Suppressor macrophage (primary cell): ENCODE measurements around the gene ATOH7.
"Not testable (repeated sequence)": the region's sequence is repeated elsewhere in the genome, so short reads cannot be mapped to it uniquely, and the experiment has no call there.

ENCODE experiments used
- DNase-seq, 4 experiments: peaks; one replicate each; pipeline ENCODE4 v3.0.0-alpha.2; 2020 to 2022

Gene ATOH7

DNA sequence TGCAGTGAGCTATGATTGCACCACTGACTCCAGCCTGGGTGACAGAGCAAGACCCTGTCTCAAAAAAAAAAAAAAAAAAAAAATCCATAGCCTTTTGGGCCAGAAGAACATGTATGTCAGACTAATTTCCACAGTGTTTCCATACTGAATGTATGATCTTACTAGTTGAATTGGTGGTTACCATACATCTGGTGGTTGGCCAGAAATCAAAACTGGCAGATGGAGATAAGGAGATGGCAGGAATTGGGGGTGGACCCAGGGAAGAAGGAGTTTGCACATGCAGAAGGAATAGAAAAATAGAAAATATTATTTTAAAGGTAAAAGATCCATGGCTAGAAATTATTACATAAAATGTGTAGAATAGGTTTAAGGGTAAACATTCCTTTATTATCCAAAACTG is 3.7 kb upstream of the ATOH7 start:
- DNase-seq: no peak

DNA sequence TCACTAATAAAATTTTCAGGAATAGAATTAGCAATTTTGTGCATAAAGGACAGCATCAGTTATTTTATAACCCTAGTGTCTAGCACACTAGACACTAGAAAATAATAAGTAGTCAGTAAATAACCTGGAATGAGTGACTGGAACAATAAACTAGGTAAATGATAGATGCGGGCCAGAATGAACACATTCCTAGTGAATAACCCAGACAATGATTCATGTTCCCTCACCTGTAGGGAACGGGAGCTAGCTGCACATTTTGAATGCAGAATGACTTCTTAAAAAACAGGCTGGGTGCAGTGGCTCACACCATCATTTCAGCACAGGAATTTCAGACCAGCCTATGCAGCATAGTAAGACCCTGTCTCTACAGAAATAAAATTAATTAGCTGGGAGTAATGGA is 3.2 kb upstream of the ATOH7 start:
- DNase-seq: no peak

DNA sequence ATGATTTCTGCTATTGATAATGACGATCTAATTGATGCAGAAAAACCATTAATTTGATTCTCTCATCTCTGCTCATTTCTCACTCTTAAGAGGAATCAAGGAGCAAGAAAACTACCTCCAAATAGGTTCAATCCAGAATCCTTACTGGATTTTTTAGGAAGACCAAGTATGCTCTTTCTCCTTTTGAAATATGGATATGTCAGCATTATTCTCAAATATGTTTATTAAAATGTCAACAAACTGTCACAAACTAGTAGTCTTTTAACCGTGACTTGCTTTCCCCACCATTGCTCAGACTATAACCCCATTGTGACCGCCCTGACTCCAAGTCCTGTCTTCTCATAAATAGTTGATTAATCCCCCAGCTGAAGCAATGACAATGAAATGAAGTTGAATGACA is 1.1 kb upstream of the ATOH7 start:
- DNase-seq: no peak

- DNase-seq: peak; percentile 63 to 84 (median 72)
Measured at GRCh38 chr10:68231106-68231816, 652 bp downstream of the ATOH7 start.

DNA sequence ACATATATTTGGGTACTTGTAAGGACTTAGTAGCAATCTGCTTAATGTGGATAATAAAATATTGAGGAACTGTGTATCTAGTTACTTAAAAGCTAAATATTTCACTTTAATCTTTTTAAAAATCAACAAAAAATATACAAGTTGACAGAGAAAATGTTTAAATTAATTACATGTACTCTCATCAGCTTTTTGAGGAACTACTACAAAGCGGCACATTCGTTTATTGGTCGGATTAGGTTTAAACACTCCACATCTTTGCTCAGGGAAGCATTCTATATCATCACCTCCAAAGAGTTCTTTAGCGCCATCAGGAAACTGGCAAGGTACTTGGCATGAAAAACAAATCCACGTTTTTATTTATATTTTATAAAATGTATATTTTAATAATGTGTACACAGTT is 1.6 kb downstream of the ATOH7 start:
- no peak for DNase-seq

DNA sequence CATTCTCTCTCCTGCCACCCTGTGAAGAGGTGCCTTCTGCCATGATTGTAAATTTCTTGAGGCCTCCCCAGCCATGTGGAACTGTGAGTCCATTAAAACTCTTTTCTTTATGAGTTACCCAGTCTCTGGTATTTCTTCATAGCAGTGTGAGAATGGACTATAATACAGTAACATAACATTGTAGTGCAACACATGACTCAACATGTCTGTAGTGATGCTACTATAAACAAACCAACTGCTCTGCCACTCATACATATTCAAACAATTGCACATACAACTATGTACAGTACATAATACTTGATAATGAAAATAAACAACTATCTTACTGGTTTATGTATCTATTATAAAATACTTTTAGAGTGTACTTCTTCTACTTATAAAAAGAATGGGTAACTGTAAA is 7.1 kb downstream of the ATOH7 start:
- no peak for DNase-seq

- no peak for DNase-seq
Measured at GRCh38 chr10:68223535-68224165, 8.3 kb downstream of the ATOH7 start.

DNA sequence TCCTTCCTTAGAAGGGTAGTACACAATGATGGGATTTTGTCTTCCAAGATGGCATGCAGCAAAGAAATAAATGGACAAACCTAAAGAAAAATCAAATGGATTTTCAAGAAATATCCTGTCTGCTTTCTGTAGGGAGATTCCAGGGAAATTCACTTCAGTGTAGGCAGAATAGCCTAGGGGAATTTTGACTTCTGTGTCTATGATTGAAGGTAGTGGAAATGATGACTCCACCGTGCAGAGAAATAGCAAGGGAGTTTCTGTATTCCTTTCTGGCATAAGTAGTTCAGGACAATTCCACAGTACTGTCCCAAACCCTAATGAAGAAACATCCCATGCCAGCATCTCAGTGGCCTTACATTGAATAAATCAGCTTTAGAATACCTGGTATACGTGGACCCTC is 9.5 kb downstream of the ATOH7 start:
- DNase-seq: no peak

DNA sequence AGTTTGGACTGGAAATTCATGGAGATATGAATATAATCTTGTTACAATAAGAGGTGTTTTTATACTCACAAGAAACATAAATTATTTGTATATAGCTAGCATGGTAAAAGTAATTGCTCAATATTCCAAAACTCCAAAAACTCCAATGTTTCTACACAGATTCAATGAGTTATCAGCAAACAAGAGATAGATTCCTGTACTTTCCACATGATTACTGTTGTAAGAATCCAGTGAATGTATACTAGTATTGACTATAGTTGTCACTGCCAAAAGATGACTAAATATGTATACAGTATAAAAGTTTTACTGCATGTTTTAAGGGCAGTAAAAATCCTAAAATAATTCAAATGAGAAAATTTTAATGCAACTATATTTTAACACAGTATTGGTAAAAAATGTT is 10.7 kb downstream of the ATOH7 start:
- no peak for DNase-seq

DNA sequence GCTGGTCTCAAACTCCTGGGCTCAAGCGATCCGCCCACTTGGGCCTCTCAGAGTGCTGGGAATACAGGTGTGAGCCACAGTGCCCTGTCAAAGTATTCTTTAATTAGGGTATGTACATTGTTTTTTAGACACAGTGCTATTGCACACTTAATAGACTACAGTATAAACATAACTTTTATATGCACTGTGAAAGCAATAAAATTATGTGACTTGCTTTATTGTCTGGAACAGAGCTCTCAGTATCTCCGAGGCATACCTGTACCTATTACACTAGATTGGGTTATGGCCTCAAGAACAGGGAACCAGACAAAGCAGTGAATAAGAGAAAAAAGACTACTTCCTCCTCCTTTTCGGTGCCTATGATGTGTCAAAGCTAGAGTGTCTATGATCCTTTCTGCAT is 13.1 kb downstream of the ATOH7 start:
- no peak for DNase-seq

GRCh38 chr10:68212721-68213352 is 19.1 kb downstream of the ATOH7 start:
- peak in 3 of 4 experiments; percentile 21 to 59 (median 46) for DNase-seq

- DNase-seq: no peak
Measured at GRCh38 chr10:68211669-68212068, 20.2 kb downstream of the ATOH7 start.

- DNase-seq: peak; percentile 62 to 67 (median 66)
Measured at GRCh38 chr10:68208424-68209042, 23.4 kb downstream of the ATOH7 start.

GRCh38 chr10:68202960-68203353 is 29.0 kb downstream of the ATOH7 start:
- peak; percentile 80 to 90 (median 82) for DNase-seq

DNA sequence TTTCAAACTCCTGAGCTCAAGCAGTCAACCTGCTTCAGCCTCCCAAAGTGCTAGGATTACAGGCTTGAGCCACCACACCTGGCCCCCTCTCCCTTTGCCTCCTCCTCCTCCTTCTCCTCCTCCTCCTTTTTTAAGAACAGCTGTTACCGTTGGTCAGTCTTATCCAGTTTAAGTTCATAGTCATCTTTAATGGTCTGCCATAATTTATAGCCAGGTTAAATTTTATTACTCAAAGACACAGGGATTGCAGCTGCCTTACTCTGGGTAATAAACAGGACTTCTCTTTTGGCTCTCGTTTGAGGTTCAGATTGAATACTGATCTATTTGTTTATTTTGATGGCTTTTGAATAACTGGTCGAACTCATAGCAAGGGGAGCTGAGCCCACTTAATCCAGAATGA is 35.2 kb downstream of the ATOH7 start:
- DNase-seq: no peak

DNA sequence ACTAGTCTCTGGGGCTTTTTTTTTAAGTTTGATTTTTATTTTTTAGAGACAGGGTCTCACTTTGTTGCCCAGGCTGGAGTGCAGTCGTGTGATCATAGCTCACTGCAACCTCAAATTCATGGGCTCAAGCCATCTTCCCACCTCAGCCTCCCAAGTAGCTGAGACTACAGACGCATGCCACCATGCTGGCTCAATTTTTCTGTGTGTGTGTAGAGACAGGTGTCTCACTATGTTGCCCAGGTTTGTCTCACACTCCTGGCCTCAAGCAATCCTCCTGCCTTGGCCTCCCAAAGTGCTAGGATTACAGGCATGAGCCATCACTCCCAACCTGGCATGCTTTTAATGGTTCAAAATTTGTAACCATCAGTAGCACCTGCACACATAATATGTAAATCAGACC is 36.1 kb downstream of the ATOH7 start:
- not testable (repeated sequence) for DNase-seq

DNA sequence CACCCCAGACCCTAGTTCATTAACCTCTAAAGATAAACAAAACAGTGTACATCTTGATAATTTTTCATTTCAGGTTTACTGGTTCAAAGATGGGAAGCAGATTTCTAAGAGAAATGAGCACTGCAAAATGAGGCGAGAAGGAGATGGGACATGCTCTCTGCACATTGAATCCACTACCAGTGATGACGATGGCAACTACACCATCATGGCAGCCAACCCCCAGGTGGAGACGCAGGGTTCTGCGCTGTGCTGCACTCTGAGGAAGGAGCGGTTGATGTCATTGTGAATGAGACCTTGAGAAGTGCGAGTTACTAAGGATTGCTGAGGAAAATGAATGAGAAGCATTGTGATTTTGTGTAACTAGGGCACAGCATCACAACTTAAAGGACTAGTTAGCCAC is 37.6 kb downstream of the ATOH7 start:
- DNase-seq: no peak

DNA sequence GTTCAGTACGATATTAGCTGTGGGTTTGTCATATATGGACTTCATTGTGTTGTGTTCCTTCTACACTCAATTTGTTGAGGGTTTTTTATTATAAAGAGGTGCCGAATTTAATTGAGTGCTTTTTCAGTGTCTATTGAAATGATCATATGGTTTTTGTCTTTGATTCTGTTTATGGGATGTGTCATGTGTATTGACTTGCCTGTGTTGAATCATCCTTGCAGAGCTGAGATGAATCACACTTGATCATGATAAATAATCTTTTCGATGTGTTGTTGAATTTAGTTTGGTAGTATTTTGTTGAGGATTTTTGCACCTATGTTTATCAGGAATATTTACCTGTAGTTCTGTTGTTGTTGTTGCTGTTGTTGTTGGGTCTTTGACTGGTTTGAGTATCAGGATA is 39.8 kb downstream of the ATOH7 start:
- DNase-seq: no peak

- no peak for DNase-seq
Measured at GRCh38 chr10:68188835-68189234, 43.1 kb downstream of the ATOH7 start.

GRCh38 chr10:68185085-68185484 is 46.8 kb downstream of the ATOH7 start:
- no peak for DNase-seq

DNA sequence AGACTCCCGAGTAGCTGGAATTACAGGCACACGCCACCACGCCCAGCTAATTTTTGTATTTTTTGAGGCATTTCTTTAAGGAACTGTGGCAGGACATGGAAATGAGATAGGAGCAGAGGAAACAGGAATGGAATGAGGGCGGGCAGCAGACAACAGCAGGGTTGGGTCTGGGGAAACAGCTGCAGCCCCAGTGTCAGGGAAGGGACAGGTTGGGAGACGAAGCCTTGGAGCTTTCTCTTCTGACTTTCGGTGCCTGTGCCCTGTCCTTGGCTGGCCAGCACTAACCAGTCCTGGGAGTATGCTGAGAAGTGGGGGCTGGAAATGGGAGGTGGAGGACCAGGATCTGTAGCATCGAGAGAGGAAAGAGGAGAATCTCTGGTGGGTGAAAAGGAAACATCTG is 47.4 kb downstream of the ATOH7 start:
- DNase-seq: no peak
